ENCODE results near the gene CLDN10. TPM values are rescaled to one million over a fixed set of nuclear protein-coding genes. Genes with fewer than 3 reads are reported as not detected.
A peak's percentile ranks its signal among the peaks of the same experiment; 100 is the strongest.

CLDN10 gene
- total RNA-seq, 1 experiment from 2014 or later = 24.7 TPM

DNA sequence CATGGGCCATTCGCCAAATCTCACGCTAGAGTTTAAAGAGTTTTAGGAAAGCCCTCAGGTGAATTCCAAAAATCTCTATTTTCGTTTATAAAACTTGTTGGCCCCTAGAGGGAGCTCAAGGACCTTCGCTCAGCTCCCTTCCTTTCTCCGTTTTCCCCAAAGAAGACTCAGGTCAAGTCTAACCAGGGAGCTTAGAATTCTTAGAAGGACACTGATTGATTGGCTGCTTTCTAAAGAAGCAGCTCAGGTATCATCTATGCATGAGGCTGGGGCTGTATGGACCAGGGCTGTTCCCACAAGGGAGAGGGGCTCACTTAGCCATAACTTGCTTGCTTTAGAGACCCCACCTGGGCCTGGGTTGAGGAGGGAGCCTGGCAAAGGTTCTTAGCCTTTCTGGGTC, 71.5 kb downstream of the CLDN10 start:
- peaks cover 6% of the 10 kb centered on the region for H3K4me1 Mint-ChIP-seq
- H3K9me3 Mint-ChIP-seq = no peaks in the 10 kb centered on the region
- H3K36me3 Mint-ChIP-seq = peaks cover 54% of the 10 kb centered on the region
- DNase-seq (ENCODE audit: low spot score) (peak; percentile 14), ATAC-seq (peak; percentile 100)
- ChIA-PET CTCF (interaction anchor here (0.5 to 5.0 kb wide), 47 partner anchors 8 to 1395 kb away, joined by 3 to 100 read pairs (median 4); partner anchors contain the start of genes CLDN10, DNAJC3 and DZIP1), POLR2A (interaction anchor here (0.6 to 0.7 kb wide), 2 partner anchors 19 to 30 kb away, joined by 3 to 4 read pairs; no protein-coding TSS in a partner anchor)
- TF ChIP-seq, protein P1, sequence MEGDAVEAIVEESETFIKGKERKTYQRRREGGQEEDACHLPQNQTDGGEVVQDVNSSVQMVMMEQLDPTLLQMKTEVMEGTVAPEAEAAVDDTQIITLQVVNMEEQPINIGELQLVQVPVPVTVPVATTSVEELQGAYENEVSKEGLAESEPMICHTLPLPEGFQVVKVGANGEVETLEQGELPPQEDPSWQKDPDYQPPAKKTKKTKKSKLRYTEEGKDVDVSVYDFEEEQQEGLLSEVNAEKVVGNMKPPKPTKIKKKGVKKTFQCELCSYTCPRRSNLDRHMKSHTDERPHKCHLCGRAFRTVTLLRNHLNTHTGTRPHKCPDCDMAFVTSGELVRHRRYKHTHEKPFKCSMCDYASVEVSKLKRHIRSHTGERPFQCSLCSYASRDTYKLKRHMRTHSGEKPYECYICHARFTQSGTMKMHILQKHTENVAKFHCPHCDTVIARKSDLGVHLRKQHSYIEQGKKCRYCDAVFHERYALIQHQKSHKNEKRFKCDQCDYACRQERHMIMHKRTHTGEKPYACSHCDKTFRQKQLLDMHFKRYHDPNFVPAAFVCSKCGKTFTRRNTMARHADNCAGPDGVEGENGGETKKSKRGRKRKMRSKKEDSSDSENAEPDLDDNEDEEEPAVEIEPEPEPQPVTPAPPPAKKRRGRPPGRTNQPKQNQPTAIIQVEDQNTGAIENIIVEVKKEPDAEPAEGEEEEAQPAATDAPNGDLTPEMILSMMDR (IDR thresholded peaks at IDR 0.05) = peak; percentile 55; the same call in 1 of the 2 replicates
- TF ChIP-seq ZNF232 (CRISPR knock-in tag; IDR thresholded peaks at IDR 0.05) = no peak
- H3K27ac Mint-ChIP-seq = peak overlapping the region; percentile 60
- H3K27me3 Mint-ChIP-seq (ENCODE audit: low read depth) = no peaks in the 10 kb centered on the region
- no peak overlapping the region for H3K4me3 Mint-ChIP-seq

DNA sequence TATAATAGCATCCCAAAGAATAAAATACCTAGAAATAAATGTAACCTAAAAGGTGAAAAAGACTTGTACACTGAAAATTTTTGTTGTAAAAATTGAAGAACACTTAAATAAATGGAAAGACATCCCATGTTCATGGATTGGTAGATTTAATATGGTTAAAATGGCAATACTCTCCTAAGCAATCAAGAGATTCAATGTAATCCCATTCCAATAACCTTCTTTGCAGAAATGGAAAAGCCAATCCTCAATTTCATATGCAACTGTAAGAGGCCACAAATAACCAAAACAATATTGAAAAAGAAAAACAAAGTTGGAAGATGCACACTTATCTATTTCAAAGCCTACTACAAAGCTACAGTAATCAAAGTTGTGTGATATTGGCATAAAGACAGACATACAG, 74.2 kb downstream of the CLDN10 start:
- Mint-ChIP-seq H3K27ac (no peak overlapping the region), H3K9me3 (no peaks in the 10 kb centered on the region), H3K27me3 (ENCODE audit: low read depth) (no peaks in the 10 kb centered on the region), H3K4me1 (peaks cover 6% of the 10 kb centered on the region), H3K4me3 (no peak overlapping the region), H3K36me3 (peaks cover 53% of the 10 kb centered on the region)
- ATAC-seq (no peak), DNase-seq (ENCODE audit: low spot score) (no peak)
- no peak for TF ChIP-seq ZBTB21 (CRISPR knock-in tag; IDR thresholded peaks at IDR 0.05; ENCODE audit: borderline replicate concordance)
- TF ChIP-seq NFE2L1 (CRISPR knock-in tag; IDR thresholded peaks at IDR 0.05) = no peak
- ChIA-PET POLR2A (no interaction called here), CTCF (interaction anchor here (5.0 kb wide), 1 partner anchor 207 kb away, joined by 100 read pairs; no protein-coding TSS in a partner anchor)

DNA sequence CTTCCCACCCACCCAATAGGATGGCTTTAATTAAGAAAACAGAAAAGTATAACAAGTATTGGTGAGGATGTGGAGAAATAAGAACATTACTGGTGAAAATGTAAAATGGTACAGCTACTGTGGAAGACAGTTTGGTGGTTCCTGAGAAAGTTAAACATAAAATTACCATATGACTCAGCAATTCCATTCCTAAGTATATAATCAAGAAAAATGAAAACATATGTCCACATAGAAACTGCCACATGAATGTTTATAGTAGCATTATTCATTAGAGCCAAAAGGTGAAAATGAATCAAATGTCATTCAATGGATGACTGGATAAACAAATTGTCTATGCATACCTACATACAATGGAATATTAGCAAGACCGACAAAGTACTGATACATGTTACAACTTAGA, 75.1 kb downstream of the CLDN10 start:
- Mint-ChIP-seq H3K4me1 (peaks cover 6% of the 10 kb centered on the region), H3K36me3 (peaks cover 52% of the 10 kb centered on the region), H3K27me3 (ENCODE audit: low read depth) (no peaks in the 10 kb centered on the region), H3K27ac (no peak overlapping the region), H3K4me3 (no peak overlapping the region), H3K9me3 (no peaks in the 10 kb centered on the region)
- DNase-seq (ENCODE audit: low spot score) = no peak
- CTCF ChIA-PET = interaction anchor here (5.0 kb wide), 1 partner anchor 207 kb away, joined by 100 read pairs; no protein-coding TSS in a partner anchor
- POLR2A ChIA-PET = interaction anchor here (0.7 kb wide), 1 partner anchor 156 kb away, joined by 3 read pairs; no protein-coding TSS in a partner anchor
- ATAC-seq = no peak
- no peak for TF ChIP-seq FOXK1 (CRISPR knock-in tag; IDR thresholded peaks at IDR 0.05)
- TF ChIP-seq PRRX2 (CRISPR knock-in tag; IDR thresholded peaks at IDR 0.05) = no peak
- no peak for TF ChIP-seq ELF4 (CRISPR knock-in tag; IDR thresholded peaks at IDR 0.05; ENCODE audit: low read depth)
- TF ChIP-seq, protein P2, sequence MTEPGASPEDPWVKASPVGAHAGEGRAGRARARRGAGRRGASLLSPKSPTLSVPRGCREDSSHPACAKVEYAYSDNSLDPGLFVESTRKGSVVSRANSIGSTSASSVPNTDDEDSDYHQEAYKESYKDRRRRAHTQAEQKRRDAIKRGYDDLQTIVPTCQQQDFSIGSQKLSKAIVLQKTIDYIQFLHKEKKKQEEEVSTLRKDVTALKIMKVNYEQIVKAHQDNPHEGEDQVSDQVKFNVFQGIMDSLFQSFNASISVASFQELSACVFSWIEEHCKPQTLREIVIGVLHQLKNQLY (CRISPR knock-in tag; IDR thresholded peaks at IDR 0.05) = no peak
- no peak for TF ChIP-seq SMAD3 (CRISPR knock-in tag; IDR thresholded peaks at IDR 0.05; ENCODE audit: borderline replicate concordance)
- TF ChIP-seq, protein P3, sequence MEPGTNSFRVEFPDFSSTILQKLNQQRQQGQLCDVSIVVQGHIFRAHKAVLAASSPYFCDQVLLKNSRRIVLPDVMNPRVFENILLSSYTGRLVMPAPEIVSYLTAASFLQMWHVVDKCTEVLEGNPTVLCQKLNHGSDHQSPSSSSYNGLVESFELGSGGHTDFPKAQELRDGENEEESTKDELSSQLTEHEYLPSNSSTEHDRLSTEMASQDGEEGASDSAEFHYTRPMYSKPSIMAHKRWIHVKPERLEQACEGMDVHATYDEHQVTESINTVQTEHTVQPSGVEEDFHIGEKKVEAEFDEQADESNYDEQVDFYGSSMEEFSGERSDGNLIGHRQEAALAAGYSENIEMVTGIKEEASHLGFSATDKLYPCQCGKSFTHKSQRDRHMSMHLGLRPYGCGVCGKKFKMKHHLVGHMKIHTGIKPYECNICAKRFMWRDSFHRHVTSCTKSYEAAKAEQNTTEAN (CRISPR knock-in tag; IDR thresholded peaks at IDR 0.05) = no peak
- TF ChIP-seq, protein P4, sequence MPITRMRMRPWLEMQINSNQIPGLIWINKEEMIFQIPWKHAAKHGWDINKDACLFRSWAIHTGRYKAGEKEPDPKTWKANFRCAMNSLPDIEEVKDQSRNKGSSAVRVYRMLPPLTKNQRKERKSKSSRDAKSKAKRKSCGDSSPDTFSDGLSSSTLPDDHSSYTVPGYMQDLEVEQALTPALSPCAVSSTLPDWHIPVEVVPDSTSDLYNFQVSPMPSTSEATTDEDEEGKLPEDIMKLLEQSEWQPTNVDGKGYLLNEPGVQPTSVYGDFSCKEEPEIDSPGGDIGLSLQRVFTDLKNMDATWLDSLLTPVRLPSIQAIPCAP (CRISPR knock-in tag; IDR thresholded peaks at IDR 0.05) = no peak

DNA sequence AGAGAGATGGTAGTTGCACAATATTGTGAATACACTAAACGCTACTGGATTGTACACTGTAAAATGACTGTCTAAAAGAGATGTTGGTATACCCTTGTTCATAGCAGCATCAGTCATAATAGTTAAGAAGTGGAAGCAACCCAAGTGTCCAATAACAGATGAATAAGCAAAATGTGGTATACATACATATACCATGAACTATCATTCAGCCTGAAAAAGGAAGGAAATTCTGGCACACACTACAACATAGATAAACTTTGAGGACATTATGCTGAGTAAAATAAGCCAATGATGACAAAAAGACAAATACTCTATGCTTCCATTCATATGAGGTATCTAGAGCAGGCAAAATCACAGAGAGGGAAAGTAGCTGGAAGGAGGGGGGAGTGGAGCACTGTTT, 76.0 kb downstream of the CLDN10 start:
- Mint-ChIP-seq H3K36me3 (peaks cover 56% of the 10 kb centered on the region), H3K4me3 (no peak overlapping the region), H3K27me3 (ENCODE audit: low read depth) (no peaks in the 10 kb centered on the region), H3K9me3 (no peaks in the 10 kb centered on the region), H3K27ac (no peak overlapping the region), H3K4me1 (peaks cover 6% of the 10 kb centered on the region)
- DNase-seq (ENCODE audit: low spot score) = no peak
- CTCF ChIA-PET = no interaction called here
- no peak for ATAC-seq
- POLR2A ChIA-PET = no interaction called here
- TF ChIP-seq, protein P5, sequence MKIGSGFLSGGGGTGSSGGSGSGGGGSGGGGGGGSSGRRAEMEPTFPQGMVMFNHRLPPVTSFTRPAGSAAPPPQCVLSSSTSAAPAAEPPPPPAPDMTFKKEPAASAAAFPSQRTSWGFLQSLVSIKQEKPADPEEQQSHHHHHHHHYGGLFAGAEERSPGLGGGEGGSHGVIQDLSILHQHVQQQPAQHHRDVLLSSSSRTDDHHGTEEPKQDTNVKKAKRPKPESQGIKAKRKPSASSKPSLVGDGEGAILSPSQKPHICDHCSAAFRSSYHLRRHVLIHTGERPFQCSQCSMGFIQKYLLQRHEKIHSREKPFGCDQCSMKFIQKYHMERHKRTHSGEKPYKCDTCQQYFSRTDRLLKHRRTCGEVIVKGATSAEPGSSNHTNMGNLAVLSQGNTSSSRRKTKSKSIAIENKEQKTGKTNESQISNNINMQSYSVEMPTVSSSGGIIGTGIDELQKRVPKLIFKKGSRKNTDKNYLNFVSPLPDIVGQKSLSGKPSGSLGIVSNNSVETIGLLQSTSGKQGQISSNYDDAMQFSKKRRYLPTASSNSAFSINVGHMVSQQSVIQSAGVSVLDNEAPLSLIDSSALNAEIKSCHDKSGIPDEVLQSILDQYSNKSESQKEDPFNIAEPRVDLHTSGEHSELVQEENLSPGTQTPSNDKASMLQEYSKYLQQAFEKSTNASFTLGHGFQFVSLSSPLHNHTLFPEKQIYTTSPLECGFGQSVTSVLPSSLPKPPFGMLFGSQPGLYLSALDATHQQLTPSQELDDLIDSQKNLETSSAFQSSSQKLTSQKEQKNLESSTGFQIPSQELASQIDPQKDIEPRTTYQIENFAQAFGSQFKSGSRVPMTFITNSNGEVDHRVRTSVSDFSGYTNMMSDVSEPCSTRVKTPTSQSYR (CRISPR knock-in tag; IDR thresholded peaks at IDR 0.05) = no peak
- TF ChIP-seq TEAD4 (CRISPR knock-in tag; IDR thresholded peaks at IDR 0.05) (no peak), EMX1 (CRISPR knock-in tag; IDR thresholded peaks at IDR 0.05) (no peak), ZNF263 (CRISPR knock-in tag; IDR thresholded peaks at IDR 0.05; ENCODE audit: low read depth) (no peak), ELF4 (CRISPR knock-in tag; IDR thresholded peaks at IDR 0.05; ENCODE audit: low read depth) (no peak)
- TF ChIP-seq, protein P6, sequence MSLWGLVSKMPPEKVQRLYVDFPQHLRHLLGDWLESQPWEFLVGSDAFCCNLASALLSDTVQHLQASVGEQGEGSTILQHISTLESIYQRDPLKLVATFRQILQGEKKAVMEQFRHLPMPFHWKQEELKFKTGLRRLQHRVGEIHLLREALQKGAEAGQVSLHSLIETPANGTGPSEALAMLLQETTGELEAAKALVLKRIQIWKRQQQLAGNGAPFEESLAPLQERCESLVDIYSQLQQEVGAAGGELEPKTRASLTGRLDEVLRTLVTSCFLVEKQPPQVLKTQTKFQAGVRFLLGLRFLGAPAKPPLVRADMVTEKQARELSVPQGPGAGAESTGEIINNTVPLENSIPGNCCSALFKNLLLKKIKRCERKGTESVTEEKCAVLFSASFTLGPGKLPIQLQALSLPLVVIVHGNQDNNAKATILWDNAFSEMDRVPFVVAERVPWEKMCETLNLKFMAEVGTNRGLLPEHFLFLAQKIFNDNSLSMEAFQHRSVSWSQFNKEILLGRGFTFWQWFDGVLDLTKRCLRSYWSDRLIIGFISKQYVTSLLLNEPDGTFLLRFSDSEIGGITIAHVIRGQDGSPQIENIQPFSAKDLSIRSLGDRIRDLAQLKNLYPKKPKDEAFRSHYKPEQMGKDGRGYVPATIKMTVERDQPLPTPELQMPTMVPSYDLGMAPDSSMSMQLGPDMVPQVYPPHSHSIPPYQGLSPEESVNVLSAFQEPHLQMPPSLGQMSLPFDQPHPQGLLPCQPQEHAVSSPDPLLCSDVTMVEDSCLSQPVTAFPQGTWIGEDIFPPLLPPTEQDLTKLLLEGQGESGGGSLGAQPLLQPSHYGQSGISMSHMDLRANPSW (CRISPR knock-in tag; conservative IDR thresholded peaks at IDR 0.05; ENCODE audit: low read depth) = no peak
- TF ChIP-seq, protein P7, sequence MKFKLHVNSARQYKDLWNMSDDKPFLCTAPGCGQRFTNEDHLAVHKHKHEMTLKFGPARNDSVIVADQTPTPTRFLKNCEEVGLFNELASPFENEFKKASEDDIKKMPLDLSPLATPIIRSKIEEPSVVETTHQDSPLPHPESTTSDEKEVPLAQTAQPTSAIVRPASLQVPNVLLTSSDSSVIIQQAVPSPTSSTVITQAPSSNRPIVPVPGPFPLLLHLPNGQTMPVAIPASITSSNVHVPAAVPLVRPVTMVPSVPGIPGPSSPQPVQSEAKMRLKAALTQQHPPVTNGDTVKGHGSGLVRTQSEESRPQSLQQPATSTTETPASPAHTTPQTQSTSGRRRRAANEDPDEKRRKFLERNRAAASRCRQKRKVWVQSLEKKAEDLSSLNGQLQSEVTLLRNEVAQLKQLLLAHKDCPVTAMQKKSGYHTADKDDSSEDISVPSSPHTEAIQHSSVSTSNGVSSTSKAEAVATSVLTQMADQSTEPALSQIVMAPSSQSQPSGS (CRISPR knock-in tag; IDR thresholded peaks at IDR 0.05; ENCODE audit: borderline replicate concordance, low read depth) = no peak

Data from WTC11 (cell line).